Hepatic stellate cell (primary cell): ENCODE measurements around the gene UROD.

ENCODE experiments used
- DNase-seq: peaks from one replicate; pipeline ENCODE4 v3.0.0; 2011; ENCODE audit warnings: low spot score

The UROD gene

DNA sequence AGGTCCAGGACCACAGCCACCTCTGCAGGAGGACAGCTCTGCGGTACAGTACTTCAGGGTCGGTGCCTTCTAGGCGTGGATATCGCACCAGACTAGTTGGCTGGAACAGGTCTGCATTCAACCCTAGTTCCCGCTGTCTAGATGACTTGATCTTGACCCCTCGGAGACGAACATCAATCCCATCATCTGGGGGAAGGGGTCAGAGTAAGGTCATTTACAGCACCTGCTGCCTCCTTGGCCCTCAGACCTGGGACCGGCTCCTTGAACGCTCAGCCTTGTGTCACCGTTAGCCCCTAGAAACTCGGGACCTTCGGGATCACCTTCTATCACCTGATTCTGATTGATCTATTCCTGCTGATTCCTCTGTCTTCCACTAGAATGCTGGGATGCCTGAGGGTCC, 3.5 kb upstream of the UROD start:
- no peak for DNase-seq

- no peak for DNase-seq
Measured at GRCh38 chr1:45009296-45009865, 2.7 kb upstream of the UROD start.

DNA sequence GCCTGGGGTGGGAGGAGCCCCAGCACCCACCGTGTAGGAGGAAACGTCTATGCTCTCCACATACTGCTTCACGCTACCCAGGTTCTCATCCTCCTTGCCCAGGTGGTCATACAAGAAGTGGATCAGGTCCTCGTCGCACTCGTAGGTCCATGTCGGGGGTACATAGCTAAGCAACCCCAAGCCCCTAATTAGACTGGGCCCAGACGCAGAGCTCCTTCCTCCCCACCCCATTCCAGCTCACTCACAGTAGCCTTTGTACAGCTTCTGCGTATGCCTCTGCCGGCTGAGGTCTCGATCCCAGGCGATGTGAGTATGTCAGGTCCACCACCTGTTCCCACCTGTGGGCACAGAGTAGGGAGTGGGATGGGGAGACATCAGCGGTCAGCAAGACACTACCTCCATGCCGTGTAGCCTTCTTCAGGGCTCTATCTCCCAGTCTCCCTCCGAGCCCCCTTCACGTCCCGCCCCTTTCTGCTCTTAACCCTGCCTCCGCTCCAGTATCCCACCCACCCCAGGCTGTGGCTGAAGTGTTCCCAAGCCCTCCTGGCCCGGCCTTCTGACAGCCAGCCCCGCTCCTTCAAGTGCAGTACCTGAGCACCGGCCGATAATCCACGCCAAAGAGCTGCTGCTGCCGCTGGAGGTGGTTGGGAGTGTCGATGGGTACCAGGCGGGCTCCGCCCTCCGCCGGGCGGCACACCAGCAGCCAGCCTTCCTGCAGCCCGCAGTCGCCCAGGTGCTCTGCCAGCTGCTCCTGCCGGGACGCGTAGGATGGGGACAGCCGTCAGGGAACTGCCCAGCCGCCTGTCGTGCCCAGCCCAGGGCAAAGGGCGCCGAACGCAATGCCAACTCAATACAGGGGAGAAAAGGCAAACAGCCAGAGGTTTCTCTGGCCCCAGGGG, 1.8 kb upstream of the UROD start:
- peak; percentile 42 for DNase-seq

GRCh38 chr1:45010855-45011811, 921 bp upstream of the UROD start, which contains the start of gene HECTD3:
Gene HECTD3 (minus strand): TSS chr1:45011324. CDS start chr1:45011257, 67 bp downstream.
- DNase-seq, result peak; percentile 76

DNA sequence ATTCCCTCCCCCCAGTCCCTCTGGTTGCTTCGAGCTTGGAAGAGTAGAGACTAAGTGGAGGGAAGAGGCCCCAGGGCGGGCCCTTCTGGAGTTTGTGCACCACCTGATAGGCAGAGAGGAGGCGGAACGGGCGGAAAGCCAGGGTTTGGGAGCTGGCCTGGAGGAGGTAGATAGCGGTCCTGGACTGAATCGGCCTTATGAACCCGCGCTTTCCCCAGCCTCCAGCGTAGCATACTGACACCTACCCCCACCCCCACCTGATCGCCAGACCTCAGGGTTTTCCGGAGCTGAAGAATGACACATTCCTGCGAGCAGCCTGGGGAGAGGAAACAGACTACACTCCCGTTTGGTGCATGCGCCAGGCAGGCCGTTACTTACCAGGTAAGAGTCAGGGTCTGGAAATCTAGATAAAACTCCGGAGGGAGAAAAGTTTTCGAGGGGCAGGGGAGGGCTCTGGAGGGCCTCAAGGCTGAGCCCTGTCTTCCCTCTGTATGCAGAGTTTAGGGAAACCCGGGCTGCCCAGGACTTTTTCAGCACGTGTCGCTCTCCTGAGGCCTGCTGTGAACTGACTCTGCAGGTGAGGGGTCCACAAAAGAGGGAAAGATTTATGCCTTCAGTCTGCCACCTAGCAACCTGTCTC, 705 bp downstream of the UROD start:
- DNase-seq, result peak; percentile 76

GRCh38 chr1:45013551-45014209, 1.6 kb downstream of the UROD start:
- DNase-seq, result no peak

GRCh38 chr1:45014321-45015028, 2.4 kb downstream of the UROD start:
- peak; percentile 86 for DNase-seq

DNA sequence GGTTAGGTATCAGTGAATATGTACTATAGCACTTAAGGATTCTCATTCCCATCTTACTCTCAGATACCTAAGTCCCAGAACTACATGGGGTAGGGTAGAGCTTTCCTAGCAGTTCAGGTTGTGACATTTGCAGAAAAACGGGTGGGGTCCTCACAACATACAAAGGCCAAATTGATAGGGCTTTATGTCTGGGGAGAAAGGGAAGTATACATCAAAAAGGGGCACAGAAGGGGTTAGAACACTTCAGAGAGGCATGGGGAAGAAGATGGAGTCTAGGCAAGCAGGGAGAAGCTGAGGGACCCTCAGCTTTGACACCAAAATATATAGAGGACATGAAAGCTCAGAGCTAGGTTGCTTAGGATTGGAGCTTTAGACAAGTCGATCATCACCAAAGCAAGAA, 3.6 kb downstream of the UROD start:
- DNase-seq, result no peak

GRCh38 chr1:45016090-45016697, 4.1 kb downstream of the UROD start:
- DNase-seq, result no peak

GRCh38 chr1:45016767-45017166, 4.7 kb downstream of the UROD start:
- DNase-seq, result no peak

GRCh38 chr1:45018599-45019230, 6.7 kb downstream of the UROD start:
- DNase-seq, result peak; percentile 55

DNA sequence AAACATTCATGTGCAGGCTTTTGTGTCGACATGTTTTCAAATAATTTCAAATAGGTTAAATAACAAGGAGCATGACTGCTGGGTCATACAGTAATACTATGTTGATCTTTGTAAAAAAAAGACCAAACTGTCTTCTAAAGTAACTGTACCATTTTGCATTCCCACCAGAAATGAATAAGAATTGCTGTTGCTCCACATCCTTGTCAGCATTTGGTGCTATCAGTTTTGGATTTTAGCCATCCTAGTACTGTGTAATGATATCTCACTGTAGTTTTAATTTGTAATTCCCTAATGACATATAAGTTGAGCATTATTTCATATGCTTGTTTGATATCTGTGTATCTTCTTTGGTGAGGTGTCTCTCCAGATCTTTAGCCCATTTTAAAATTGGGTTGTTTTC, 11.6 kb downstream of the UROD start:
- no peak for DNase-seq

DNA sequence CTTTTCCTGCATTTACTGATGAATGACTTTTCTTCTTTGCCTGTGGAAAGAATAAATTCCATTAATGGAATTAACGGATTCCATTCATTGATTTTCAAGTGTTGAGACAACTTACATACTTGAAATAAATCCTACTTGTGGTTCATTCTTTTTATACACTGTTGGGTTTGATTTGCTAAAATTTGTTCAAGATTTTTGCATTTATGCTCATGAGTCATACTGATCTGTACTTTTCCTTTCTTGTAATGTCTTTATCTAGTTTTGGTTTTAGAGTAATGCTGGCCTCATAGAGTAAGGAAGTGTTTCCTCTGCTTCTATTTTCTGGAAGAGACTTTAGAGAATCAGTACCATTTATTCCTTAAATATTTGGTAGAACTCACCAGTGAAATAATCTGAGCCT, 14.4 kb downstream of the UROD start:
- no peak for DNase-seq

- no peak for DNase-seq
Measured at GRCh38 chr1:45032837-45033236, 20.8 kb downstream of the UROD start.

- DNase-seq, result no peak
Measured at GRCh38 chr1:45033356-45033755, 21.3 kb downstream of the UROD start.

DNA sequence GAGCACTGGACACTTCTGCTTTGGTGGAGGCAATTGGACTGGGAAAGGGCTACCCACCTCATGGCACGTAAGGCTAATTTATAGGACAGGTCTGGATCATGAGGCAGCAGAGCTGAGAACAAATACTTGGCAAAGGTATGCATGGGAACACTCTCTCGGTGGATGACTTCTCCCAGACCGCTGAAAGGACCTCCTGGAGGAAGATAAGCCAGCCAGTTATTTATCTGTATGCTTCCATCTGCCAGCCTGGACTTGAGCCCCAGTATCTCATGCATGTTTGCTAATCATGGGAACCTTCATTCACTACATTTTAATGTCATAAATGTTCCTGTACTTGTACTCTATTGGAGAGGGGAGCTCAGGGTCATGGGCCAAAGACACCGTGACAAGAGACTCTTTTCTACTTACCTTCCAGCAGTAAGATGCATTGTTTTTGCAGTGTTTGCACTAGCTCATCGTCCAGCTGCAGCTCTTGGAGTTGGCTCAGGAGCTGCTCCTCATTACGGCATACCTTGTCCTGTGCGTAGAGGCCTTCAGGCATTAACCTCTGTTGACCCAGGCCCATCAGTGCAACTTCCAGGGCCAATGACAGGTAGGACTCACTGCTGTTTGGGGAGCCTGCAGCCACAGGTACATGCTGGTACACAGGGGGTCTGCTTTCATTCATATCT, 23.7 kb downstream of the UROD start:
- no peak for DNase-seq

DNA sequence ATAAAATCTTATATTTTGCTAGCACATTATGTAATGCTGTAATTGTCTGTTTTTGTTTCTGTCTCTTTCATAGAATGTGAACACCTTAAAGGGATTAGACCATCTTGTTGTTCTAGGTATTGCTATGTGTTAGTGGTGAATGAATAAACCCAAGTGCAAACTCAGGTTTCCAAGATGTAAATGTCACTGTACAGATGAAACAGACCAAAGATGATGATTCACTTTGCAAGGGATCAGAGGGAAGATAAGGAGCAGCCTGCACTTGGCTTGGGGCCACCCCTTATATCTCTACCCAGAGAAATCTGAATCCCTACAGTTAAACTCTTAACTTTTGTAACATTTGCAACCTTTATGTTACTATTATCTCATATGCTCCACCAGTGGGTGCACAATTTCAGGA, 25.4 kb downstream of the UROD start:
- DNase-seq, result no peak

- DNase-seq, result no peak
Measured at GRCh38 chr1:45038240-45038639, 26.2 kb downstream of the UROD start.

DNA sequence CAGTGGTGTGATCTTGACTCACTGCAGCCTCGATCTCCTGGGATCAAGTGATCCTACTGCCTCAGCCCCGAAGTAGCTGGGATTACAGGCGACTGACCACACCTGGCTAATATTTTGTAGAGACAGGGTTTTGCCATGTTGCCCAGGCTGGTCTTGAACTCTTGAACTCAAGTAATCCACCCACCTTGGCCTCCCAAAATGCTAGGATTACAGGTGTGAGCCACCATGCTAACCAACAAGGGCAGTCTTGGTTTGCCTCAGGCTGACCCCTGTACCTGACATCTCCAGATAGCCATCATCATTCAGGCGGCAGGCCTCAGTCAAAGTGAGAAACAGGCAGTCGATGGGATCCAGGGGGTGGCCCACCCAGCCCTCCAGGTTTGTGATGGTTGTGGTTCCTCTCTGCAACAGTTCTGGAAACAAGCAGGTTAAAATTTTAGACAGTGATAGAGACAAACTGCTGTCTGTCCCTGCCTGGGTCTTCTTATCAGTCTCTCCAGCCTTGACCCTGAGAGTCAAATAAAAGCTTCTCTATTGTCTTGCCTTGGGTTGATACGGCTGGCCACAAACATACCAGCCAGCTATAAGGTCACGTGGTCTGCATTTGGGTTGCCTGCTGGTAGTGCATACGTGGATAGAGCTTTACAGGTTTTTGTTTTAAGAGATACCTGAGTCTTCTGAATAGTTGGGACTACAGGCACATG, 26.8 kb downstream of the UROD start:
- DNase-seq, result no peak
